T-helper 2 cell treated with Interferon-gamma antibody and Interleukin-4, amounts not matched to agents 5 μg/mL and 100 μg/mL, for 36 hours (primary cell): ENCODE measurements around the gene ALS2.
"Not testable (repeated sequence)": the region's sequence is repeated elsewhere in the genome, so short reads cannot be mapped to it uniquely, and the experiment has no call there.

Source experiments
- DNase-seq: peaks from one replicate; pipeline ENCODE4 v3.0.0; 2021; ENCODE audit warnings: low spot score
- H3K27ac Mint-ChIP-seq: one replicate; pipeline ENCODE4 v1.8.0; 2021; ENCODE audit warnings: mild to moderate bottlenecking, mixed read lengths
- H3K27me3 Mint-ChIP-seq: one replicate; pipeline ENCODE4 v1.8.0; 2021; ENCODE audit warnings: low read depth, mixed read lengths
- H3K36me3 Mint-ChIP-seq: one replicate; pipeline ENCODE4 v1.8.0; 2021; ENCODE audit warnings: low read depth, mixed read lengths
- H3K4me1 Mint-ChIP-seq: one replicate; pipeline ENCODE4 v1.8.0; 2021; ENCODE audit warnings: low read depth, mixed read lengths
- H3K4me3 Mint-ChIP-seq: one replicate; pipeline ENCODE4 v1.8.0; 2022; ENCODE audit warnings: mild to moderate bottlenecking, moderate library complexity, mixed read lengths
- H3K9me3 Mint-ChIP-seq: one replicate; pipeline ENCODE4 v1.8.0; 2021; ENCODE audit warnings: mixed read lengths

ALS2 gene

GRCh38 chr2:201806442-201807170 is 25.9 kb upstream of the ALS2 start, which contains the start of gene CDK15:
Gene CDK15 (plus strand): TSS chr2:201806537. CDS start chr2:201806665, 128 bp downstream.
- Mint-ChIP-seq H3K4me1 (no peaks in the 10 kb centered on the region), H3K27me3 (peaks cover 28% of the 10 kb centered on the region), H3K36me3 (no peaks in the 10 kb centered on the region), H3K4me3 (no peak within 1 kb of the TSS), H3K9me3 (no peaks in the 10 kb centered on the region), H3K27ac (no peak within 1 kb of the TSS)
- no peak for DNase-seq

GRCh38 chr2:201798914-201799285 is 18.2 kb upstream of the ALS2 start:
- not testable (repeated sequence) for H3K4me3 Mint-ChIP-seq, H3K27ac Mint-ChIP-seq, H3K9me3 Mint-ChIP-seq, H3K4me1 Mint-ChIP-seq, DNase-seq, H3K36me3 Mint-ChIP-seq
- H3K27me3 Mint-ChIP-seq = peaks cover 14% of the 10 kb centered on the region

GRCh38 chr2:201798252-201798913 is 17.6 kb upstream of the ALS2 start:
- Mint-ChIP-seq H3K9me3 (no peaks in the 10 kb centered on the region), H3K4me3 (no peak overlapping the region), H3K27ac (no peak overlapping the region), H3K4me1 (no peaks in the 10 kb centered on the region), H3K36me3 (no peaks in the 10 kb centered on the region), H3K27me3 (peaks cover 14% of the 10 kb centered on the region)
- no peak for DNase-seq

GRCh38 chr2:201797175-201797840 is 16.6 kb upstream of the ALS2 start:
- peaks cover 10% of the 10 kb centered on the region for H3K27me3 Mint-ChIP-seq
- H3K9me3 Mint-ChIP-seq = no peaks in the 10 kb centered on the region
- H3K4me3 Mint-ChIP-seq = no peak overlapping the region
- no peaks in the 10 kb centered on the region for H3K4me1 Mint-ChIP-seq
- no peak for DNase-seq
- H3K27ac Mint-ChIP-seq = no peak overlapping the region
- H3K36me3 Mint-ChIP-seq = no peaks in the 10 kb centered on the region

- H3K27ac Mint-ChIP-seq = no peak overlapping the region
- H3K4me3 Mint-ChIP-seq = no peak overlapping the region
- H3K9me3 Mint-ChIP-seq = no peaks in the 10 kb centered on the region
- no peaks in the 10 kb centered on the region for H3K36me3 Mint-ChIP-seq
- DNase-seq = no peak
- no peaks in the 10 kb centered on the region for H3K4me1 Mint-ChIP-seq
- H3K27me3 Mint-ChIP-seq = peaks cover 8% of the 10 kb centered on the region
These were observed 15.7 kb upstream of the ALS2 start for GRCh38 chr2:201796478-201796865.

- Mint-ChIP-seq H3K36me3 (no peaks in the 10 kb centered on the region), H3K4me3 (no peak overlapping the region), H3K27me3 (peaks cover 8% of the 10 kb centered on the region), H3K9me3 (no peaks in the 10 kb centered on the region), H3K27ac (no peak overlapping the region), H3K4me1 (no peaks in the 10 kb centered on the region)
- DNase-seq = no peak
These were observed 15.1 kb upstream of the ALS2 start for GRCh38 chr2:201795607-201796477.

GRCh38 chr2:201794294-201794693 is 13.6 kb upstream of the ALS2 start:
- Mint-ChIP-seq H3K4me1 (no peaks in the 10 kb centered on the region), H3K27ac (no peak overlapping the region), H3K9me3 (no peaks in the 10 kb centered on the region), H3K36me3 (no peaks in the 10 kb centered on the region), H3K4me3 (no peak overlapping the region), H3K27me3 (peaks cover 11% of the 10 kb centered on the region)
- no peak for DNase-seq

- Mint-ChIP-seq H3K36me3 (no peaks in the 10 kb centered on the region), H3K4me3 (no peak overlapping the region), H3K9me3 (no peaks in the 10 kb centered on the region), H3K27ac (no peak overlapping the region), H3K4me1 (no peaks in the 10 kb centered on the region), H3K27me3 (peaks cover 14% of the 10 kb centered on the region)
- DNase-seq = no peak
These were observed 12.9 kb upstream of the ALS2 start for GRCh38 chr2:201793631-201794030.

- H3K36me3 Mint-ChIP-seq = no peaks in the 10 kb centered on the region
These were observed 10.3 kb upstream of the ALS2 start for GRCh38 chr2:201790989-201791388.

GRCh38 chr2:201790291-201790690 is 9.6 kb upstream of the ALS2 start:
- H3K27me3 Mint-ChIP-seq = peaks cover 13% of the 10 kb centered on the region
- no peaks in the 10 kb centered on the region for H3K9me3 Mint-ChIP-seq
- H3K4me3 Mint-ChIP-seq = no peak overlapping the region
- H3K27ac Mint-ChIP-seq = no peak overlapping the region
- no peaks in the 10 kb centered on the region for H3K36me3 Mint-ChIP-seq
- peaks cover 4% of the 10 kb centered on the region for H3K4me1 Mint-ChIP-seq
- DNase-seq = no peak

More at GRCh38 chr2:201790989-201791388, 10.3 kb upstream of the ALS2 start:
- Mint-ChIP-seq H3K9me3 (no peaks in the 10 kb centered on the region), H3K4me1 (peaks cover 4% of the 10 kb centered on the region), H3K27ac (no peak overlapping the region), H3K27me3 (peaks cover 18% of the 10 kb centered on the region), H3K4me3 (no peak overlapping the region)
- no peak for DNase-seq

GRCh38 chr2:201789395-201789794 is 8.7 kb upstream of the ALS2 start:
- DNase-seq = no peak
- Mint-ChIP-seq H3K27me3 (peaks cover 13% of the 10 kb centered on the region), H3K4me3 (no peak overlapping the region), H3K27ac (no peak overlapping the region), H3K4me1 (peaks cover 4% of the 10 kb centered on the region), H3K36me3 (no peaks in the 10 kb centered on the region), H3K9me3 (no peaks in the 10 kb centered on the region)

- Mint-ChIP-seq H3K9me3 (no peaks in the 10 kb centered on the region), H3K4me1 (peaks cover 4% of the 10 kb centered on the region), H3K27me3 (peaks cover 16% of the 10 kb centered on the region), H3K36me3 (no peaks in the 10 kb centered on the region), H3K4me3 (no peak overlapping the region), H3K27ac (no peak overlapping the region)
- DNase-seq = no peak
These were observed 7.6 kb upstream of the ALS2 start for GRCh38 chr2:201788371-201788770.

- Mint-ChIP-seq H3K27ac (no peak overlapping the region), H3K9me3 (no peaks in the 10 kb centered on the region), H3K27me3 (peaks cover 23% of the 10 kb centered on the region), H3K36me3 (no peaks in the 10 kb centered on the region), H3K4me3 (no peak overlapping the region), H3K4me1 (peaks cover 9% of the 10 kb centered on the region)
- no peak for DNase-seq
These were observed 5.7 kb upstream of the ALS2 start for GRCh38 chr2:201786471-201786870.
